Activated CD8-positive, alpha-beta memory T cell treated with anti-CD3 and anti-CD28 coated beads for 4 hours (primary cell): ENCODE measurements around the gene C2orf69.

ENCODE experiments used
- DNase-seq, 2 donors: peaks; one replicate each; pipeline ENCODE4 v3.0.0-alpha.2; 2020; ENCODE audit warnings: low read depth in 2 of 2

The C2orf69 gene

DNA sequence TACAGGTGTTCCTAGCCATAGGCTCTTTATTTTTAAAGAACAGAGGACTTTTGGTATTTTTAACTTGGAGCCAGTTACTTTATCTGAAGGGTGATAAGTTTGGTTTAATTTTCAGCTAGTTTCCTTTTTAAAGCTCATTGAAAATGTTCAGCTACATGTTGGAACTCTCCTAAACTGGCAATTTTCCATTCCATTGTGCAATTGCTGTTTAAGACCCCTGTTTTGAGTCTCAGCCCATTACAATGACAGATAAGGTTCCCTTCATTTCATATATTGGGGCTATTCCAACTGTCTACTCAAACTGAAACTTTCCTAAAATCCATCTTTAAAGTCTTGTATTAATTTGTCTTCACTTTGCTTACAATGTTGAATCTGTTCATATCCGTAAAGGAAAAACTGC lies 55.9 kb downstream of the C2orf69 start:
- DNase-seq, result no peak

GRCh38 chr2:199968126-199968525 lies 57.0 kb downstream of the C2orf69 start:
- DNase-seq, result no peak

- DNase-seq, result no peak
Observed at GRCh38 chr2:199972088-199972626, 61.1 kb downstream of the C2orf69 start.

- no peak for DNase-seq
Observed at GRCh38 chr2:199973703-199974102, 62.6 kb downstream of the C2orf69 start.

DNA sequence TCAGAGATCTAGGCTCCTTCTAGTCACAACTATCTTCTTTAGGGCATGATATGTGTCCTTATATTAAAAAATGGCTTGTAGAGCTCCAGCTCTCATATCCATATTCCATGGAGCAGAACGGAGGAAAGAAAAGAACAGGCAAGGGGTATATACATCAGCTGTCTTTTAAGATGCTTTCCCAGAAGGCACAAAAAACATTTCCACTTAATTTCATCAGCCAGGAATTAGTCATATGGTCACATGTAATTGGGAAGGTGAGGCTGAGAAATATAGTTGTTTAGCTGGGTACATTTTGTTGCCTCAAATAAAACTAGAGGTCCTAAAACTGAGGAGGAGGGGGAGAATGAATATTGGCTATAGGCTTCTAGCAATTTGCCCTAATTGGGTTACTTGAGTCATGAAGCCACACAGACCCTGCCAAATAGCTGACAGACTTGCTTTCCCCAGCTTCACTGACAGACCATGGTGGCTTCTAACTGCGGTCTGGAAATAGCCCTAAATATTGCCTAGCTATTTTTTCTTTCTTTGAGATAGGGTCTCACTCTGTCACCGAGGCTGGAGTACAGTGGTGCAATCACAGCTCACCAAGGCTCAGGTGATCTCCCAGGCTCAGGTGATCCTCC lies 64.3 kb downstream of the C2orf69 start:
- no peak for DNase-seq
